ENCODE measurements around the gene MN1. TPM values are rescaled to one million over a fixed set of nuclear protein-coding genes. Genes with fewer than 3 reads are reported as not detected.

Gene MN1
- total RNA-seq, 2 experiments from 2014 or later = 0.27 to 0.28 TPM

DNA sequence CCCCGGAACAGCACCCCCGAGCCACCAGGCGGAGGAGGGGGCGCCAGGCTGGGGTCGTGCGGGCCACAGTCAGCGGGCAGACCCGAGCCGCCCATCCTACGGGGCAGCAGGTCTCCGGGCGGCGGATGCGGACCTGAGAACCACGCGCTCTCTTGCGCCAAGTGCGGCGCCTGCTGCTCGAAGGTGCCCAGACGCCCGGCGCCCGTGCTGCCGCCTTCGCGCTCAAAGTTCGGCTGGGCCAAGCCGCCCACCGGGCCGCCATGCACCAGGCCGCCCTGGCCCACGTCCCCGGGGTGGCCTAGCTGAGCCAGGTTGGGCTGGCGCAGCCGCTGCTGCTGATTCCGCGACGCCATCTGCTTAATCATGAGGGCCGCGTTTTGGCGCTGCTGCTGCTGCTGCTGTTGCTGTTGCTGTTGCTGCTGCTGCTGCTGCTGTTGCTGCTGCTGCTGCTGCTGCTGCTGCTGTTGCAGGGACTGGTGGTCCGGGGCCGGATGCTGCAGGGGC is 3.0 kb downstream of the MN1 start:
- intact Hi-C loops (cut with DNase I, micrococcal nuclease) = no loop called here
- no peak overlapping the region for H3K27ac Mint-ChIP-seq
- H3K36me3 ChIP-seq (ENCODE audit: insufficient read depth, low read length) = no peaks in the 10 kb centered on the region
- no peak for DNase-seq
- no peaks in the 10 kb centered on the region for H3K36me3 Mint-ChIP-seq (ENCODE audit: low read depth)
- no peaks in the 10 kb centered on the region for H3K9me3 Mint-ChIP-seq
- peaks cover 16% of the 10 kb centered on the region for H3K4me1 ChIP-seq (ENCODE audit: insufficient read depth, low read length)
- POLR2A ChIA-PET = no interaction called here
- ATAC-seq (ENCODE audit: poor library complexity) = no peak
- peaks cover 4 to 7% of the 10 kb centered on the region in 2 experiments for H3K27me3 ChIP-seq (ENCODE audit: control insufficient read depth in 1 of 2, insufficient read depth in 2 of 2, low read length in 2 of 2)
- CTCF ChIA-PET = no interaction called here
- TF ChIP-seq, protein P1, sequence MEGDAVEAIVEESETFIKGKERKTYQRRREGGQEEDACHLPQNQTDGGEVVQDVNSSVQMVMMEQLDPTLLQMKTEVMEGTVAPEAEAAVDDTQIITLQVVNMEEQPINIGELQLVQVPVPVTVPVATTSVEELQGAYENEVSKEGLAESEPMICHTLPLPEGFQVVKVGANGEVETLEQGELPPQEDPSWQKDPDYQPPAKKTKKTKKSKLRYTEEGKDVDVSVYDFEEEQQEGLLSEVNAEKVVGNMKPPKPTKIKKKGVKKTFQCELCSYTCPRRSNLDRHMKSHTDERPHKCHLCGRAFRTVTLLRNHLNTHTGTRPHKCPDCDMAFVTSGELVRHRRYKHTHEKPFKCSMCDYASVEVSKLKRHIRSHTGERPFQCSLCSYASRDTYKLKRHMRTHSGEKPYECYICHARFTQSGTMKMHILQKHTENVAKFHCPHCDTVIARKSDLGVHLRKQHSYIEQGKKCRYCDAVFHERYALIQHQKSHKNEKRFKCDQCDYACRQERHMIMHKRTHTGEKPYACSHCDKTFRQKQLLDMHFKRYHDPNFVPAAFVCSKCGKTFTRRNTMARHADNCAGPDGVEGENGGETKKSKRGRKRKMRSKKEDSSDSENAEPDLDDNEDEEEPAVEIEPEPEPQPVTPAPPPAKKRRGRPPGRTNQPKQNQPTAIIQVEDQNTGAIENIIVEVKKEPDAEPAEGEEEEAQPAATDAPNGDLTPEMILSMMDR (IDR thresholded peaks at IDR 0.05) = no peak
- peaks cover 11% of the 10 kb centered on the region for H3K27me3 Mint-ChIP-seq
- peak overlapping the region; percentile 65 for H3K4me3 Mint-ChIP-seq
- peaks cover 9% of the 10 kb centered on the region for H3K4me1 Mint-ChIP-seq (ENCODE audit: low read depth)
- H3K4me3 ChIP-seq (ENCODE audit: low read length) = no peak overlapping the region
- H3K27ac ChIP-seq (ENCODE audit: low read depth in 1 of 2, low read length in 2 of 2) = no peak overlapping the region
- peaks cover 0 to 13% of the 10 kb centered on the region in 2 experiments for H3K9me3 ChIP-seq (ENCODE audit: control insufficient read depth in 1 of 2, insufficient read depth in 1 of 2, low read length in 2 of 2)

DNA sequence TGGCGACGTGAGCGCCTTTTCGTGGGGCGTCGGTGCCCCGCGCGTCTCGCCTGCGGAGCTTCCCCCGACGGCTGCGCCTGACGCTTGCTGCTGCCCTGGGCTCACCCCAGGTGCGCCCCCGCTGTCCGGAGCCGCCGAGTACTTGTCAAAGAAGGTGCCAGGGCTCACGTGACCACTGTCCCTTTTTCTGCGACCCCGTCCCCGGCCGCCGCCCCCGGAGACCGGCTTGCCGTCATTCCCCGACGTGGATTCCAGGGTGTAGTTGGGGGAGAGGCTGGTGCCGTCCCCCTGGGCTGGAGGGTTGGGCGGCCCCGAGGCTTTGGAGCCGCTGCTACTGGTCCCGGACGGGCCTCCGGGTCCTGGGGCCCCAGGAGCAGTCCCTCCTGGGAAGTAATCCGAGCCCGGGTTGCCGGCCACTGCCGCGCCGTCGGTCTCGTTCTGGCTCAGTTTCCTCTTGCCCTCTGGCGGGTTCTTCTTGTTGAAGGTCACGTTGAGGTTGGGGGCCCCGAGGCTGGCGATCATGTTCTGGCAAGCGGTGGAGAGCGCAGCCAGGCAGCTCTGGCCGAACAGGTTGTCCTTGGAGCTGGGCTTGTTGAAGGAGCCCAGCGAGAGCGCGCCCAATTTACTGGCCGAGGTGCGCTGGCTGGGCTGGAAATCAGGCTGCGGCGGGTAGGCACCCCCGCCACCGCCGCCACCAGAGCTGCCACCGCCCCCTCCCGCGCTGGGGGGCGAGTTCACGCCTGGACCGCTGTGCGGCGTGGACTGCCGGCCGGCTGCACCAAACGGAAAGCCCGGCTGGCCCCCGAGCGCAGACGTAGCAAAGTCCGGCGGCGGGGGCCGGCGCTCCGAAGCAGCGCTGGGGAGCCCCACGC is 3.8 kb downstream of the MN1 start:
- ATAC-seq (ENCODE audit: poor library complexity) (no peak), DNase-seq (no peak)
- Mint-ChIP-seq H3K27me3 (peaks cover 9% of the 10 kb centered on the region), H3K9me3 (no peaks in the 10 kb centered on the region), H3K4me1 (ENCODE audit: low read depth) (peaks cover 8% of the 10 kb centered on the region), H3K27ac (no peak overlapping the region), H3K4me3 (no peak overlapping the region), H3K36me3 (ENCODE audit: low read depth) (no peaks in the 10 kb centered on the region)
- Histone ChIP-seq H3K9me3 (ENCODE audit: control insufficient read depth in 1 of 2, insufficient read depth in 1 of 2, low read length in 2 of 2) (peaks cover 0 to 13% of the 10 kb centered on the region in 2 experiments), H3K36me3 (ENCODE audit: insufficient read depth, low read length) (no peaks in the 10 kb centered on the region), H3K4me3 (ENCODE audit: low read length) (no peak overlapping the region), H3K4me1 (ENCODE audit: insufficient read depth, low read length) (peaks cover 14% of the 10 kb centered on the region), H3K27ac (ENCODE audit: low read depth in 1 of 2, low read length in 2 of 2) (no peak overlapping the region), H3K27me3 (ENCODE audit: control insufficient read depth in 1 of 2, insufficient read depth in 2 of 2, low read length in 2 of 2) (peaks cover 4 to 7% of the 10 kb centered on the region in 2 experiments)
- ChIA-PET POLR2A (no interaction called here), CTCF (no interaction called here)
- TF ChIP-seq, protein P1 (IDR thresholded peaks at IDR 0.05) = no peak
- intact Hi-C loops (cut with DNase I, micrococcal nuclease) = no loop called here

DNA sequence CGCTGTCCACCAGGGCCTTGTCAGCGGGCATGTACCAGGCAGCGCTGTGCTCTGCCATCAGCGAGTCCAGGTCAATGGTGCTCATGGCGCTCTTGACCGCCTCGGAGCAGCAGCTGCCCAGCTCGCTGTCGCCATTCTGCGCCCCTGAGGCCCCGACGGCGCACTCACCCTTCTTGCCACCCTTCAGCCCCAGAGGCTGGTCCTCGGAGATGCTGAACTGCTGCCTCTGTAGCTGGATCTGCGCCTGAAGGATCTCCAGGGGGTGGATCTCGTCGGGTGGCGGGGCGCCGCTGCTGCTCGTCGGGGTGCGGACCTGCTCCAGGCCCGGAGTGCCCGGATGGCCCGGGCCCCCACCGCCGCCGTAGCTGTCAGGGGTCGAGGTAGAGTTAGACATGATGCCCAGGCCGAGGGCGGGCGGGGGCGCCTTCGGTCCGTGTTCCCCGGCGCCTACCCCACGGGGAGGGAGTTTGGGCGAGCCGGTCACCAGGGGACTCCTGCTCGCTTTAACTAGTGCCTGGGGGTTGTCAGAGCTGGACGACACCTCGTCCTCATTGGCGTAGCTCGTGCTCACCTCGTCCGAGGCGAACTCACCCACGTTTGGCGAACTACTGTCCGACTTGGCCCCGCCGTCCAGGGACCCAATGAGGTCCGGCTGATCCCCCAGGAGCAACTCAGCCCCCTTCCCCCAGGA is 4.6 kb downstream of the MN1 start:
- TF ChIP-seq, protein P1 (IDR thresholded peaks at IDR 0.05) = no peak
- ChIA-PET CTCF (no interaction called here), POLR2A (no interaction called here)
- intact Hi-C loops (cut with DNase I, micrococcal nuclease) = no loop called here
- H3K27ac Mint-ChIP-seq = no peak overlapping the region
- peaks cover 6% of the 10 kb centered on the region for H3K27me3 Mint-ChIP-seq
- H3K9me3 Mint-ChIP-seq = no peaks in the 10 kb centered on the region
- Histone ChIP-seq H3K9me3 (ENCODE audit: control insufficient read depth in 1 of 2, insufficient read depth in 1 of 2, low read length in 2 of 2) (peaks cover 0 to 13% of the 10 kb centered on the region in 2 experiments), H3K36me3 (ENCODE audit: insufficient read depth, low read length) (no peaks in the 10 kb centered on the region), H3K27ac (ENCODE audit: low read depth in 1 of 2, low read length in 2 of 2) (no peak overlapping the region), H3K4me1 (ENCODE audit: insufficient read depth, low read length) (peaks cover 9% of the 10 kb centered on the region), H3K27me3 (ENCODE audit: control insufficient read depth in 1 of 2, insufficient read depth in 2 of 2, low read length in 2 of 2) (peaks cover 4 to 7% of the 10 kb centered on the region in 2 experiments), H3K4me3 (ENCODE audit: low read length) (no peak overlapping the region)
- no peaks in the 10 kb centered on the region for H3K36me3 Mint-ChIP-seq (ENCODE audit: low read depth)
- no peak overlapping the region for H3K4me3 Mint-ChIP-seq
- DNase-seq (no peak), ATAC-seq (ENCODE audit: poor library complexity) (no peak)
- H3K4me1 Mint-ChIP-seq (ENCODE audit: low read depth) = no peaks in the 10 kb centered on the region
